ENCODE data around the gene ASCC1.

DNA sequence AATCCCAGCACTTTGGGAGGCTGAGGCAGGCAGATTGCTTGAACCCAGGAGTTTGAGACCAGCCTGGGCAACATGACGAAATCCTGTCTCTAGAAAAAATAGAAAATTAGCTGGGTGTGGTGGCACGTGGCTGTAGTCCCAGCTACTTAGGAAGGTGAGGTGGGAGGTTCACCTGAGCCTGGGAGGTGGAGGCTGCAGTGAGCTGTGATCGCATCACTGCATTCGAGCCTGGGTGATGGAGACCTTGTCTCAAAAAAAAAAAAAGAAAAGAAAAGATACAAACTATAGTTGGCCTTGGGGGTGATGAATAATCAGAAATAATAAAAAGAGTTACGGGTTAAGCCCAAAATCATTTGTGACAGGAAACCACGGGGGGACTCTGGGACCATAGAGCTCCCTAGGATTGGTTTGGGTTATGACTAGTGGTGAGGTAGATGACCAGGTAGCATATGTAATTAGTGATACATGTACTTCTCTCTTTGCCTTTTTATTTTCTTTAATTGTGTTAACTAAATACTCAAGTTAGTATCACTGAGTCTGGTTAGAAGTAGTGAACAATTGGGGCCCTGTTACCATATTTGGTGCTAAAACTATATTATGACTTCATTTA lies 10.4 kb upstream of the ASCC1 start:
- TF ChIP-seq, protein P1, sequence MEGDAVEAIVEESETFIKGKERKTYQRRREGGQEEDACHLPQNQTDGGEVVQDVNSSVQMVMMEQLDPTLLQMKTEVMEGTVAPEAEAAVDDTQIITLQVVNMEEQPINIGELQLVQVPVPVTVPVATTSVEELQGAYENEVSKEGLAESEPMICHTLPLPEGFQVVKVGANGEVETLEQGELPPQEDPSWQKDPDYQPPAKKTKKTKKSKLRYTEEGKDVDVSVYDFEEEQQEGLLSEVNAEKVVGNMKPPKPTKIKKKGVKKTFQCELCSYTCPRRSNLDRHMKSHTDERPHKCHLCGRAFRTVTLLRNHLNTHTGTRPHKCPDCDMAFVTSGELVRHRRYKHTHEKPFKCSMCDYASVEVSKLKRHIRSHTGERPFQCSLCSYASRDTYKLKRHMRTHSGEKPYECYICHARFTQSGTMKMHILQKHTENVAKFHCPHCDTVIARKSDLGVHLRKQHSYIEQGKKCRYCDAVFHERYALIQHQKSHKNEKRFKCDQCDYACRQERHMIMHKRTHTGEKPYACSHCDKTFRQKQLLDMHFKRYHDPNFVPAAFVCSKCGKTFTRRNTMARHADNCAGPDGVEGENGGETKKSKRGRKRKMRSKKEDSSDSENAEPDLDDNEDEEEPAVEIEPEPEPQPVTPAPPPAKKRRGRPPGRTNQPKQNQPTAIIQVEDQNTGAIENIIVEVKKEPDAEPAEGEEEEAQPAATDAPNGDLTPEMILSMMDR (IDR thresholded peaks at IDR 0.05) = no peak
- no peak for TF ChIP-seq POLR2AphosphoS5 (IDR thresholded peaks at IDR 0.05; ENCODE audit: insufficient read depth in 1 of 2, low read depth in 1 of 2)
- no peak for TF ChIP-seq POLR2A (IDR thresholded peaks at IDR 0.05)
